CD4-positive, alpha-beta T cell treated with Interleukin-1 beta for 1 hour (primary cell): ENCODE data around the gene PNPT1.
A peak's percentile ranks its signal among the peaks of the same experiment; 100 is the strongest.
"Not testable (repeated sequence)": the region's sequence is repeated elsewhere in the genome, so short reads cannot be mapped to it uniquely, and the experiment has no call there.

Source experiments
- DNase-seq, 2 donors: peaks; one replicate each; pipeline ENCODE4 v3.0.0-alpha.2; 2020 to 2022

Gene PNPT1

DNA sequence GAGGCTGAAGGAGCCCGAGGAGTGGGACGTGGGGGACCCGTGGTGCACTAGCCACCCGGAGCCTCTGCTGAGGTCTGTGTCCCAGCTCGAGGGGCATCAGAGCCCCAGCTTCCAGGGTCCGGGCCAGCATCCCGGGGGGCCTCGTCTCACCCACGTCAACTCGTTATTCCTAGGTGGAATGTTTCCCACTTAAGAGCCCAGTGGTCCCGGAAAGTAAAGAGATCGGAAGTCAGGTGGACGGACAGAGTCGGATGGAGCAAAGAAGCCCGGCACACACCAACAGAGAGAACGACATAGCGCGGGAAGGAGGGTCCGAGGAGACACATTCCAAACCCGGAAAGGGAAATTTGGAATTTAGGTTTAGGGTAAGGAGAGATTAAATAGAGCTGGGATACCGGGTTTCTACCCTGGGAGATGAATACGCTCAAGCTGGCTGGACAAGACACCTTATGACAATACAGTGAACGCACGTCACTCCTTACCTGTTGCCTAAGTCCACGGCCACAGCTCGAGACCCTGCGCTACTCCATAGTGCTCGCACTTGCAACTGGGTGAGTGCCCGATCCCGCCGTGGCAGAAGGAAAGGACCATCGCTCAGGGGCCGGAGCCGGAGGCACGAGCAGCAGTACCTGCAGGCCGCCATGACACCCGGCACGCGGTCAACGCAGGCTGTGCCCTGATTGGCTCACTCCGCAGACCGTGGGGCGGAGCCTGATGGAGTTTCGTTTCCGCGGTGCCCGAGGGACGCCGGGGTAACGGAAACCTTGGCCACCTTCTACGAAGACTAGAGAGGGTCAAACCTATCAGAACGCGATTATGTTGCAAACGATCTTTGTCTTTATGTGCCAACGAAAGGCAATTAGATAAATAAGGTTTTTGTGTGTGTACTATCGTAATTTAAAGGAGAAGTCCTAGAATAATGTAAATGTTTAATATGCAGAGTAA, at the start of gene PNPT1:
Gene PNPT1 (minus strand): TSS at position 664 of the 945 bp plus-strand sequence. CDS start 21 bp downstream, at position 643.
- DNase-seq: peak; percentile 93 to 94

DNA sequence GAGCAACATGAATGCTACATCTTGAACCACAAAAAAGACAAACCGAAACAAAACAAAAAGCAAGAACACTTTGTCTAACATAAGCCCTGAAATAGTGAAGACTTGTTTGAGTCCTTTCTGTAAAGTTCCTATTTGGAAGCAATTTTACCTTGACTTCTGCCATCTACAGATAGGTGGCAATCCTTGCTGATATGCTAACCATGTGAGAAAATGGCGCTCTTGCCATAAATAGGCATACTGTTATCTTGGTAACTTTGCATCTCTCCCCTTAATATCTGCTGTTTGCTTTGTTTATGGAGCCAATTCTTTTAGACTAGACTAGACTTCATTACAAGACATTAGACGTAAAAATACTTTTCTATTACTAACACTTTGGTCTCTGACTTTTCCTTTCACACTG, 49.4 kb upstream of the PNPT1 start:
- DNase-seq: no peak

DNA sequence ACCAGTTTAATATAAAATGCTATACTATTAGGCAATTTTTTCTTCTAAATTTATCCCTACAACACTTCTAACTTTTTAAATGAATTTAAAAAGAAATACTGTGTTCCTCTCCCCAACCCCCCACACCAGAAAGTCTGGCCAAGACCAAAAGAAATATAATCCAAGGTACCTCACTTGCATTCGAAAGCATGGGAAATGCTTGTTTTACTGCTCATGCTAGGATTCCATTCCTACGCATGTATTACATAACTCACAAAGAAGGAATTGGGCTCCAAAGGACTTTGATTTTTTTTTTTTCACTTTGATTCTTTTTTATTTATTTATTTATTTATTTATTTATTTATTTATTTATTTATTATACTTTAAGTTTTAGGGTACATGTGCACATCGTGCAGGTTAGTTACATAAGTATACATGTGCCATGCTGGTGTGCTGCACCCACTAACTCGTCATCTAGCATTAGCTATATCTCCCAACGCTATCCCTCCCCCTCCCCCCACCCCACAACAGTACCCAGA, 42.4 kb upstream of the PNPT1 start:
- not testable (repeated sequence) for DNase-seq

DNA sequence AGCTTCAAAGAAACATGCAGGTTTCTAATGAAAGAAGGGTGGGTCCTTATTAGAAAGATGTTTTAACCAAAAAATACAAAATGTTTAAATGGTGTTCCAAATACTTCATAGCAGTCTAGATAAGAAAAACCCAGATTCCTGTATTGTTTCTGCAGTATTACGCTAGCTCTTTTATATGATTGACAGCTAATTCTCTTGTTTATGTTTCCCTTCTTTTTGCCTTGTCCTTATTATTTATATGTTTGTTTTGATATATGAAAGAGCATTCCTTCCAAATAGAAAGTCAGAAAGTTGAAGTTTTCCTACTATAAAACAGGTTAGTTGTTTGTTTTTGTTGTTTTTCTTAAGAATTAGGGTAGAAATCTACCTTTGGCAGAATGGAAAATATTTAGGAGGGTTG, 41.1 kb upstream of the PNPT1 start:
- DNase-seq: no peak

DNA sequence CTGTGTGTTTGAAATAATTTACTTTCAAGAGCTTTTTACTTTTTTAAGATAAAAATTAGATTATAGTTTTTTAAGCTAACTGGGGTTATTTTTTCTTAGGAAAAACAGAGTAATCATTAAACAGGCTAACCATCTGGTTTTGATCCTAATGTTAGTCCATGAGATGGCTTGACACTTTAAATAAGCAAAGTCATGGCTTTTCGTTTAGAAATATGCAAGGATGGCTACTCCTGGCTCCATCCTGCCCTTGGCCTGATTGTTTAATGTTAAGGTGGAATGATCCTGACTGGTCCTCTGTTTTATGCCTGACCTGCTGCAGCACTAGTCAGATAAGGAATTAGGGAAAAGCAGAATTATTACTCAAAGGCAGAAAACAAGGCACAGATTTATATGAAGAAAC, 39.7 kb upstream of the PNPT1 start:
- no peak for DNase-seq

DNA sequence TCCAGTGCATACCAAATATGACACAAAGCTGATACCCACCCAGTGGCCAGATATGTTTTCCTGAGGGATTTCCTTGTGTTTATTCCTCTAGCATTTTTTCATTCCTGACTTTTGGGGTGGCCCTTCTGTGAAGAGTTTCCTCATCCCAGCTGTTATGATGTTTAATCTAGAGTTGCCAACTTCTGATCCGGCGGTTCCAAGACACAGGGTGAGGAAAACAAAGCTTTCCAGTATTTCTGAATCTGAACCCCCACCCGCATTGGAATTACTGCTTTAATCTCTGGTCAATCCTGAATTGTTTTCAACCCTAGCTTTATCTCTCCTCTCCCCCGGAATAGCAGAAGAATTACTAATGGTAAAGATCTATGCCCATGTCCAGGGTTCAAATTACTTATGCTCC, 39.2 kb upstream of the PNPT1 start:
- no peak for DNase-seq

DNA sequence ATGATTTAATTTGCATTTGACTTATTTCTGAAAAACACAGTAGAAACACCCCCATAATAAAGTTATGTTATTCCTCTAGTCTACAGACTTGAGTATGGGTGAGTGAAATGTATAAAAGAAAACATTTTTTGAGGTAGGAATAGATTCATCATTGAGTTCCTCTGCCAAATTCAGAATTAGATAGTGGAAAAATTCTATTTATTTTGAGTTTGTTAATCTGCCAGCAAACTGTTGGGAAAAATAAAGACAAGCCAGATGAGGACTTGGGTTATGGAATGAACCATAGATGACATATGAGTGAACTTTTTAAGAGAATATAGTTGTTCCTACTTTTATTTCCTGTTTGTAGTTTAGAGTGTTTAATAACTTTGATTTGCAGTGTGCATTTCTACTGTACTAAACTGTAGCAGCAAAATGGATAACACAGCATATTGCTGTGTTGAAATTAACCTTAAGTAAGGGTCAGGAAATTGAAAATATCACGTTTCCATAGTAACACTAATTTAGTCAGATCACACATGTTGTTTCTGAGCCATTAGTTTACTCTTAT, 35.6 kb upstream of the PNPT1 start:
- DNase-seq: no peak

DNA sequence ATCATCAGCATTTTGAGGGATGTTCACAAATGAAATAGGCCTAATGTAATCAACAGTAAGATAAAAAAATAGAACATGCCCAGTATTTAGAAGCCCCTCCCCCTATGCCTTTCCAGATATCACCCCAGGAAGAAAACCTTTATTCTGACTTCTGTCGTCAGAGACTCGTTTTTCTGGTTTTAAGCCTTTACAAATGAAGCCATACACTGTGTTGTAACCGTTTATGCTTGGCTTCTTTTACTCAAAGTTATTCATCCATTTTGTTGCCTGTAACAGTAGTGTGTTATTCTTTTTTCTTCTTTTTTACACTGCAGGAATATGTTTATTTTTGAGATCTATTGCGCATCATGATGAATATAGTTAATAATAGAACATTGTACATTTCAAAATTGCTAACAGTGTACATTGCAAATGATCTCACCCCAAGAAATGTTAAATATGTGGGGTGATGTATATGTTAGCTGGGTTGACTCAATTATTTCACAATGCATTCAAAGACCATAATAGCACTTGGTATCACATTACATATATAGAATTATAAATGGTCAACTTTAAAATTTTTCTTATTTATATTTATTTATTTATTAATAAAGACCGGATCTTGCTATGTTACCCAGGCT, 28.1 kb upstream of the PNPT1 start:
- DNase-seq: no peak

DNA sequence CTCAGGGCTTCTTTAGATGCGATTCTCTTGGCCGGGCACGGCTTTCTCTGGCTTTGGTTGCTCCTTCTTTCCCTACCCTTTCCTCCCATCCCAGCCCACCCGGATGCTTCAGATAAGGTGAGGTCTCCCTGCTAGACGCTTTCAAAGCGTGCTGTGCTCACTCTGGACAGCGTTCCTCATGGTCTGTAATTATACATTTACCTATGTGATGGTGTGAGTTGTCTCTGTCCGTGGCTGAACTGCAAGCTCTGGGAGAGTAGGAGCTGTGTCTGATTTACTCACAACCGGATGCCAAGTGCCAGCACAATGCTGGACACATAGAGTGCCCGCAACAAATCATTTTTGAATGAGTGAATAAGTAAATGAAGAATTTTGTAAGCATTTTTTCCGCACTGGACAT, 26.8 kb upstream of the PNPT1 start:
- DNase-seq: no peak

DNA sequence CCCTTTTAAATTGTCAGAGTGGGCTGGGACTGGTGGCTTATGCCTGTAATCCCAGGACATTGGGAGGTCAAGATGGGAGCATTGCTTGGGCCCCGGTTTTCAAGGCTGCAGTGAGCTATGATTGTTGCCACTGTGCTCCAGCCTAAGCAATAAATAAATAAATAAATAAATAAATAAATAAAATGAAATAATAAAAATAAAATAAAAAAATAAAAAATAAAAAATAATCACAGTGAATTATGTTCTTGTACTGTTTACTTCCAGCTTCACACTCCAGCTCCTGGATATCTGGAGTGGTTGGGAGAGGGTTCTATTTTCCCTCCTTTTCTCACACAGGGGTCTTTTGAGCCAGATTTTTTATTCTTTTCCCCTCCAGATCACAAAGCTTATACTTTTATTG, 26.2 kb upstream of the PNPT1 start:
- DNase-seq: no peak

DNA sequence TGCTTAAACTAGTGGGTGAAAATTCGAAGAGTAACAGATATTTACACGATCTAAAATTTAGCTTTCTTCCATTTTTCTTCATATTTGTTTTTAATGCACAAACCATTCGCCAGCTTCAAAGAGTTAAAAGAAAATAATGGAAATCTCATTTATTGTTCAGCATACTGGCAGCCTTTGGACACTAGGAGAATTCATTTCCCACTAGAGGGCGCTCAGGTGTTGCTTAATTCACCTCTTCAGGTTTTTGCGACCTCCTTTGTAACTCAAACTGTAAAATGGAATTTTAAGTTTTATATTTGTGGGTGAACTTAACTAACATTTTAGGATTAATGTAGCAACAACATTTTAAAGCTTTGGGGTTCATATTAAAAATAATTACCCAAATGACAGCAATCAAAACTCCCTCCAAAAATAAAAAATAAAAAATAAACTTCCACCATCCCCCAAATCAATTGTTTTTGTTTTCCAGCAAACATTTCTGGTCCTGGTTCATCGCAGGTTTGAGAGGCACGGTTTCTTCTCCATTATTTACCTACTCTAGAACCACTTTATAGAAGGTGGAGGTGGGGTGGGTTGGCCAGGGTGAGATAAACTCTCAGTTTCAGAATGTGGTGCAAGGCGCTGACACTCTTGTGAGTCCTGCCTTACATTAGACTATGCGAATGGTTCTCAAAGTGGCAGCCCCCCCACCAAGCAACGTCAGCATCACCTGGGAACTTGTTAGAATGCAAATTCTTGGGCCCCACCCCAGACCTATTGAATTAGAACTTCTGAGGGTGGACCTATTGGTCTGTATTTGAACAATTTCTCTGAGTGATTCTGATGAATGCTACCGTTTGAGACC, 24.7 kb upstream of the PNPT1 start:
- DNase-seq: peak in 1 of 2 donors; percentile 46

DNA sequence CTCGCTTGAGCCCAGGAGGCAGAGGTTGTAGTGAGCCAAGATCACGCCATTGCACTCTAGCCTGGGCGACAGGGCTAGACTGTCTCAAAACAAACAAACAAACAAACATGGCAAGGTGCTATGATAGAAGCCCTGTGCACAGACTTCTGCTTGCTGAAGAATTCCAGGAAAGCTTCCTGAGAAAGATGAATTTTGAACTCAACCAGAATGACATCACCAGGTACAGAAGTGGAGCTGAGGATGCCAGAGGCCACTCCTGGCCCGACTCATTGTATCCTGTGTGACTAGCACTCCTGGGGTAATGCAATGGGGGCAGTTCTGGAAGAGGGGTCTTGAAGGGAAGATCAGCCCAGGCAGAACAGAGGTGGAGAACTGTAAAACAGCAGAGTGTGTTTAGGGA, 22.0 kb upstream of the PNPT1 start:
- DNase-seq: no peak

DNA sequence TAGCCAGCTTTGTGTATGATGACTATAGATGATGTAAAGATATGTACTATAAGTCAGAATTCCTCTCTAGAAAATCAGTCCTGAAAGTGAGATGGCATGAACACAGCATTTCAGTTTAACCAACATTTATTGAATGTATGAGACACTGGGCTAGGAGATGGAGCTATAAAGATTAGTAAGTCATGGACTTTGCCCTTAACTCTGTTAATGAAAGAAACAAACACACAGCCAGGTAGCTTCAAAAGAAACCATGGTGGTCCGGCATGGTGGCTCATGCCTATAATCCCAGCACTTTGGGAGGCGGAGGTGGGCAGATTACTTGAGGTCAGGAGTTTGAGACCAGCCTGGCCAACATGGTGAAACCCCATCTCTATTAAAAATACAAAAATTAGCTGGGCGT, 21.5 kb upstream of the PNPT1 start:
- not testable (repeated sequence) for DNase-seq

DNA sequence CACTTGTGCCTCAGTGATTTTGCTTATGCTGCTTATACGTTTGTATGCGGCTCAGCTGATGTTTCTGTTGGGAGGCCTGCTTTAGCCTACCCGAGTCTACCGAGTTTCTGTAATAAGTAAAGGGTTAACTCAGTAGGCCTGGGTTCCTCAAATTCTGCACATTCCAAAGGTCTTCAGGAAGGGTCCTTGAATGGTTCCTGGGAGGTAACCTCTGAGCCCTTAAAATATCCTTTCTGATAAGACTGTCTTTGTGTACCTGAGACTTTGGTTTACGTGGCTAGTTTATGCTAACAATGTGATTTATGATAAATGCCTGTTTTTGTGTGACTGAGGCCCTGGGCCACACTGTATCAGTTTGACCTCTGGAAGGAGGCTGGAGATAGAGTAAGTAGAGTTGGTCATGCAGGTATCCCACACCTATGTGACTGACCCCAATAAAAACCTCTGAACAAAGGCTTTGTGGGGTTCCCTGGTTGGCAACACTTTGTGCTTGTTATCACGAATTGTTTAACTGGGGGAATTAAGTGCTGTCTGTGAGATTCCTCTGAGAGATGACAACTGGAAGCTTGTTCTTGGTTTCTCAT, 18.9 kb upstream of the PNPT1 start:
- DNase-seq: no peak

DNA sequence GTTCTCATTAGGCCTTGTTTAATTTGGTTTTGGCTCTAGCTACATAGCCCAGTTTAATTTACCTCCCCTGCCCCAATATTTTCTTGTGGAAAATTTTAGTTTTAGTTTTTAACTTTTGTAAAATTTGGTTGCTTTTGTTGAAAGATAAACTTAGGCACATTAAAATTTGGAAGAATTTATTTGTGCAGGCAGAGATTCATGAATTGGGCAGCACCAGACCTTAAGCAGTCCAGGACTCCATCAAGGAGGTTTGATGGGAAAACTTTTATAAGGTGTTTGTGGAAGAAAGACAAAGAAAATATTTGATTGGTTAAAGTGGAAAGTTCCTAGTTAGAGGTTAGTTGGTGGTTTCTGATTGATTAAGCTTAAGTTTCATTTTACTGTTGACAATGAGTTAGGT, 16.4 kb upstream of the PNPT1 start:
- no peak for DNase-seq

DNA sequence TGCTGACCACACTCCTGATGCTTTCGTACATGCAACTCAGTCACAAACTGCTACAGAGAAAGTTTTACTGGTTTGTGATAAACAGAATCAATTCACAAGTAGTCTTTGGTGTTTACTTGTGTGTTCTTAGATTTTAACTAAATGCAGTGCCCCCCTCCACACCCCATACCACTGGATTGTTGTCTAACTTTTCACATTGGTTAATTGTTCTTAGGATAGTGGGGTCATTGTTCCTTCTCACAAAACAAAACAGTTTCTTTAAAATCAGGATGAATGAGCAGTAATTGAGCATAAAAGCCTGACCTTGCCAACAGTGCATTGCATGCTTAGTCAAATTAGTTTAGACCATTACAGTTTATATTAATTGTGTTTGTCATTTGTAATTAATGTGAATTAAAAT, 14.1 kb upstream of the PNPT1 start:
- no peak for DNase-seq

DNA sequence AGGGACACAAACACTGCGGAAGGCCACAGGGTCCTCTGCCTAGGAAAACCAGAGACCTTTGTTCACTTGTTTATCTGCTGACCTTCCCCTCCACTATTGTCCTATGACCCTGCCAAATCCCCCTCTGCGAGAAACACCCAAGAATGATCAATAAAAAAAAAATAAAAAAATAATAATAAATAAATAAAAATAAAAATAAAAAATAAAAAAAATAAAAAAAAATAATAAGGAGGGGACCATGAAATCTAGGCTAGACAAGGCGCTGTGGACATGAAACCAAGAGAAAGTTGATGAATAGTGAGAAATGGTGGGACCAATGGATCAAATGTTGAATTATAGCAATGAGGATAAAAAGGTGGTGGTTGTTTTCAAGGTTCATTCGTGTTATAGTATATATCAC, 12.6 kb upstream of the PNPT1 start:
- DNase-seq: not testable (repeated sequence)

DNA sequence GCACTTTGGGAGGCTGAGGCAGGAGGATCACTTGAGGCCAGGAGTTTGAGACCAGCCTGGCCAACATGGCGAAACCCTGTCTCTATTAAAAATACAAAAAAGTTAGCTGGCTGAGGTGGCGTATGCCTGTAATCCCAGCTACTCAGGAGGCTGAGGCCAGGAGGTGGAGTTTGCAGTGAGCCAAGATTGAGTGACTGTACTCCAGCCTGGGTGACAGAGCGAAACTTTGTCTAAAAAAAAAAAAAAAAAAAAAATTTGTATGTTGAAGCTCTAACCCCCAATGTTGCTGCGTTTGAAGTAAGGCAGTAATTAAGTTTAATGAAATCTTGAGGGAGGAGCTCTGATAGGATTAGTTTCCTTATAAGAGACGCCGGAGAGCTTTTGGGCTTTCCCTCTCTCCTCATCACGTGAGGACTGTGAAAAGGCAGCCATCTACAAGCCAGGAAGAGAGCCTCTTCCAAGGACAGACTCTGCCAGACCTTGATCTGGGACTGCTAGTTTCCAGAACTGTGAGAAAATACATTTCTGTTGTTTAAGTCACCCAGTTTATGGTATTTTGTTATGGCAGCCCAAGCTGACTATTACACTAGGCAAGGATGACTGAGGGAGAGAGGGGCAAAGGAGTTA, 11.5 kb upstream of the PNPT1 start:
- no peak for DNase-seq

DNA sequence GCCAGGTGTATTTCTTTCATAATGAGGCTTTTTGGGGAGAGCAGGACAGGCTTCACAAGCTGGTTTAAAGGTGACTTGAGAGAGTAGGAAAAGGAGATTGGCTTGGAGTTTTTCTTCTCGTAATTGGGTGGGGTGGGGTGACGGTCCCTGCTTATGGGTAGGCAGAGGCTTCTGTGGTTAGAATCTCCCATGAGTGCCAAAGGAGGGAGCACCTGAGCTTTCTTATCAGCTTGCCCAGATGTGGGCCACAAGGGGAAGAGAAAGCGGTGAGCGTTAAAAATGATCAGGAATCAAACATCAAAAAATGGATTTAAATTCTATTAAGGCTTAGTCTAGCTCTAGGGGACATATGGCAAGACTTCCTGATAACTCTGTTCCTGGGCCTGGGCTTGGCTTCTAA, 9.7 kb upstream of the PNPT1 start:
- no peak for DNase-seq

DNA sequence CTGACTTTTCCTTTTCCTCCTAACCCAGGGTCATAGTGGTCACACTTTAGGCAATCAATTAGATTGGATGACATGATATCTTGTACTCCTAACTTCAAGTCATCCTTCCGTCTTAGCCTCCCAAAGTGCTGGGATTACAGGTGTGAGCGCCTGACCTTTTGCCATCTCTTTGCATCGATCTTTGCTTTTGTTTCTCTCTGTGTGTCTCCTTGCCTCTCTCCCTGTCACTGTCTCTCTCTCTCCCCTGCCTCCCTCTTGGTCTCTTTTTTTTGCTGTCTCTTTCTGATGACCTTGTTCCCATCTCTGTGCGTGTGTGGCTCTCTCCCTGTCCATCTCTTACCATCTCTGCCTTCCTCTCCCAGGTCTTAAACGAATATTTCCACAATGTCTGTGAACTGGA, 904 bp downstream of the PNPT1 start:
- not testable (repeated sequence) for DNase-seq

DNA sequence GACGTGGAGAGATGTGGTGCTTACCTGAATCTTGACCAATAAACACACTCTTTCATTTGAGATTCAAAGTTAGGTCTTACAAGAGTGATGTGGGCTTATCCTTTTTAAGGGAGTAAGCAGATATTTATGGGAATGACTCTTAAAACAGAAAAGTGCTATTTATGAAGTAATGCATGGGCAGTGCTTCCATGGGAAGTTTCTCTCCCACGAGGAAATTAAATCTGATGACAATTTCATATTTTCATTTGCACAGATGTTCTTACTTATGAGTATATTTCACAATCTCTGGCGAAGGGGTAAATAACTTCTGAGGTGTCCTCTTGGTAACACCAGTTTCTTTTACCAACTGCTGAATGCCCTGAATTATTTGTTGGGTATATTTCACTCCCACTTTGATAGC, 21.0 kb downstream of the PNPT1 start:
- DNase-seq: no peak

DNA sequence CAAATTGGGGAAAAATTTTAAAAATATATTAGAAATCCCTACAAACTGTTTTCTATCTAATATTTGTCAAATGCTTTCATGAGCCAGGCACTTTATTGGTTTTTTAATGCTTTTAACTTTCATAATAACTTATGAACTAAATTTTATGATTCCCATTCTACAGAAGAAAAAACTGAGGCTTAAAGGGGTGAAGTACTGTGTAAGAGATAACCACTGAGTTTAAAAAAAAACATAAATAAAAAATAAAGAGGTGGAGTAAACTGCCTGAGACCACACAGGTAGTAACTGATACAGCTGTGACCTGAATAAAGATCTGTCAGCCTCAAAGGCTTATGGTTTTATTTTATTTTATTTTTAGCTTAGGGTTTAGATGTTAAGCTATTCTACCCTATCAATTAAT, 24.7 kb downstream of the PNPT1 start:
- no peak for DNase-seq
